Nephron progenitor cell (in vitro differentiated cells): ENCODE measurements around the gene ANKH.

ENCODE experiments used
- DNase-seq: peaks from one replicate; pipeline ENCODE4 v3.0.0; 2021
- H3K27ac Mint-ChIP-seq: 2 replicates; pipeline ENCODE4 v1.8.0; 2021; ENCODE audit warnings: mild to moderate bottlenecking, moderate library complexity, mixed read lengths
- H3K27me3 Mint-ChIP-seq: 2 replicates; pipeline ENCODE4 v1.8.0; 2021; ENCODE audit warnings: mild to moderate bottlenecking, low read depth, mixed read lengths; ENCODE audit not compliant: poor library complexity
- H3K36me3 Mint-ChIP-seq: 2 replicates; pipeline ENCODE4 v1.8.0; 2021; ENCODE audit warnings: low read depth, mixed read lengths
- H3K4me1 Mint-ChIP-seq: 2 replicates; pipeline ENCODE4 v1.8.0; 2021; ENCODE audit warnings: mixed read lengths
- H3K4me3 Mint-ChIP-seq: 2 replicates; pipeline ENCODE4 v1.8.0; 2021; ENCODE audit warnings: mild to moderate bottlenecking, moderate library complexity, mixed read lengths
- H3K9me3 Mint-ChIP-seq: 2 replicates; pipeline ENCODE4 v1.8.0; 2021; ENCODE audit warnings: mild to moderate bottlenecking, moderate library complexity, mixed read lengths
- CTCF ChIP-seq: fragments of 200-600 bp; sonication (generic); IDR thresholded peaks from 2 replicates; pipeline ENCODE4 v1.5.0; 2021; ENCODE audit warnings: antibody characterized with exemption

The ANKH gene

GRCh38 chr5:14816999-14817761, 54.4 kb downstream of the ANKH start:
- H3K27ac Mint-ChIP-seq = no peak overlapping the region
- DNase-seq = no peak
- peaks cover 11% of the 10 kb centered on the region for H3K27me3 Mint-ChIP-seq

GRCh38 chr5:14816374-14816998, 55.1 kb downstream of the ANKH start:
- Mint-ChIP-seq H3K4me1 (peaks cover 5% of the 10 kb centered on the region), H3K27me3 (peaks cover 11% of the 10 kb centered on the region), H3K9me3 (no peaks in the 10 kb centered on the region), H3K27ac (no peak overlapping the region), H3K36me3 (no peaks in the 10 kb centered on the region), H3K4me3 (no peak overlapping the region)
- no peak for TF ChIP-seq CTCF
- no peak for DNase-seq

More at GRCh38 chr5:14816999-14817761, 54.4 kb downstream of the ANKH start:
- TF ChIP-seq CTCF = no peak
- Mint-ChIP-seq H3K36me3 (no peaks in the 10 kb centered on the region), H3K4me1 (peaks cover 5% of the 10 kb centered on the region), H3K9me3 (no peaks in the 10 kb centered on the region), H3K4me3 (no peak overlapping the region)

GRCh38 chr5:14813747-14814146, 57.8 kb downstream of the ANKH start:
- Mint-ChIP-seq H3K4me1 (peaks cover 12% of the 10 kb centered on the region), H3K27ac (peak overlapping the region; percentile 44), H3K27me3 (peaks cover 5% of the 10 kb centered on the region), H3K36me3 (no peaks in the 10 kb centered on the region), H3K4me3 (no peak overlapping the region), H3K9me3 (peaks cover 10% of the 10 kb centered on the region)
- TF ChIP-seq CTCF = no peak
- no peak for DNase-seq

GRCh38 chr5:14812166-14812565, 59.4 kb downstream of the ANKH start:
- no peak for TF ChIP-seq CTCF
- H3K27ac Mint-ChIP-seq = peak overlapping the region; percentile 78
- peaks cover 19% of the 10 kb centered on the region for H3K9me3 Mint-ChIP-seq
- H3K36me3 Mint-ChIP-seq = peaks cover 5% of the 10 kb centered on the region
- peaks cover 18% of the 10 kb centered on the region for H3K4me1 Mint-ChIP-seq
- no peak for DNase-seq
- no peak overlapping the region for H3K4me3 Mint-ChIP-seq
- peaks cover 5% of the 10 kb centered on the region for H3K27me3 Mint-ChIP-seq

- H3K27ac Mint-ChIP-seq = no peak overlapping the region
- TF ChIP-seq CTCF = no peak
- peaks cover 5% of the 10 kb centered on the region for H3K36me3 Mint-ChIP-seq
- H3K4me3 Mint-ChIP-seq = no peak overlapping the region
- H3K27me3 Mint-ChIP-seq = peaks cover 5% of the 10 kb centered on the region
- no peak for DNase-seq
- H3K9me3 Mint-ChIP-seq = peaks cover 19% of the 10 kb centered on the region
- peaks cover 25% of the 10 kb centered on the region for H3K4me1 Mint-ChIP-seq
Observed at GRCh38 chr5:14810928-14811572, 60.5 kb downstream of the ANKH start.
